IMR-90 (cell line): Measurements from ENCODE around the gene SERP2. TPM values are rescaled to one million over a fixed set of nuclear protein-coding genes. Genes with fewer than 3 reads are reported as not detected.

Source experiments
- CEBPB ChIP-seq: IDR thresholded peaks from 2 replicates; pipeline ENCODE4 v1.6.1; 2012; ENCODE audit warnings: low read depth, low read length, improper control_type of control experiment
- MAFK ChIP-seq: IDR thresholded peaks from 2 replicates; pipeline ENCODE4 v1.6.1; 2012; ENCODE audit warnings: low read depth, low read length, improper control_type of control experiment
- MXI1 ChIP-seq: IDR thresholded peaks from 2 replicates; pipeline ENCODE4 v1.6.1; 2012; ENCODE audit warnings: low read depth, mild to moderate bottlenecking, low read length, moderate library complexity, borderline replicate concordance
- polyA plus RNA-seq, 3 experiments: library from polyadenylated mRNA; depleted of rRNA; stranded (reverse); fragments of >200 nt; gene quantifications; 2 replicates each; pipeline ENCODE4 v1.2.3, GENCODE V29; 2012; ENCODE audit warnings: low replicate concordance in 1 of 3
- total RNA-seq: library from RNA; depleted of rRNA; stranded (reverse); fragments of >200 nt; gene quantifications from 2 replicates; pipeline ENCODE4 v1.2.3, GENCODE V29; 2012

The SERP2 gene
- total and polyA plus RNA-seq, 2 of the 4 experiments (the other 2 are of a cell fraction): 0.54 to 1.4 TPM

DNA sequence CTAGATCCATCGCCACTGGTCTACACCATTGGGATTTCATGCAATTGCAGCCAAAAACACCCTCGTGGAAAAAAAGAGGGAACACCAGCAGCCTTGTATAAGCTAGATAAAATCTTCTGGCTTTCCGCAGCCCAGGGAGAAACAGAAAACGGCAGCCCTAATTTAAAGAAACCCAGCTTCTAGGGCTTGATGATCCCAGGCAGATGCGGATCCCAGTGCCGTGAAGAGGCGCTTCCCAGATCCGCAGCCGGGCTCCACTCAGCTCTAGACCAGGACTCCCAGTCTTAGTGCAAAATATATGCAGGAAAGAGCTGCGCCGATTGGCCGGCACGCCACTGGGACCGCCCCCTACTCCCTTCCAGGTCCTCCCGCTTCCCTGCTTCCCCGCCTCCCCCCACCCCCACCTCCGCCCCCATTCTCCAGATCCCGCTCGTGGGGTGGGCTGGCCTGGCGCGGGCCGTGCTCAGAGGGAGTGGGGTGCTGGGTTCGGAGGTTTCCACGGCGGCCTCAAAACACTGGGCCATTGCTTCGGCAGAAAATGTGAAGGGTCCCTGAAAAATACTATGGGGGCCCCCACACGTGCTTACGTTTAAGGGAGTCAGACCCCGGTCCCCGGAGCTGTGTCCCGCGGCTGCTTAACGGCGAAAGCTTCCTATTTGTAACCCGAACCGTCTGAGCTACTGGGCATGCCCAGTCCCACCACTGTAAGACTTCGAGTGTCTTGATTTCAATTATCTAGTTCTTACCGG, 63.1 kb downstream of the SERP2 start (continued):
- TF ChIP-seq MXI1 (0 out of 2 replicates have a peak, but pooled peaks have one; percentile 3), MAFK (no peak), CEBPB (no peak)
